ENCODE results near the gene MAP4.
"Not testable (repeated sequence)": the region's sequence is repeated elsewhere in the genome, so short reads cannot be mapped to it uniquely, and the experiment has no call there.

Gene MAP4, protein sequence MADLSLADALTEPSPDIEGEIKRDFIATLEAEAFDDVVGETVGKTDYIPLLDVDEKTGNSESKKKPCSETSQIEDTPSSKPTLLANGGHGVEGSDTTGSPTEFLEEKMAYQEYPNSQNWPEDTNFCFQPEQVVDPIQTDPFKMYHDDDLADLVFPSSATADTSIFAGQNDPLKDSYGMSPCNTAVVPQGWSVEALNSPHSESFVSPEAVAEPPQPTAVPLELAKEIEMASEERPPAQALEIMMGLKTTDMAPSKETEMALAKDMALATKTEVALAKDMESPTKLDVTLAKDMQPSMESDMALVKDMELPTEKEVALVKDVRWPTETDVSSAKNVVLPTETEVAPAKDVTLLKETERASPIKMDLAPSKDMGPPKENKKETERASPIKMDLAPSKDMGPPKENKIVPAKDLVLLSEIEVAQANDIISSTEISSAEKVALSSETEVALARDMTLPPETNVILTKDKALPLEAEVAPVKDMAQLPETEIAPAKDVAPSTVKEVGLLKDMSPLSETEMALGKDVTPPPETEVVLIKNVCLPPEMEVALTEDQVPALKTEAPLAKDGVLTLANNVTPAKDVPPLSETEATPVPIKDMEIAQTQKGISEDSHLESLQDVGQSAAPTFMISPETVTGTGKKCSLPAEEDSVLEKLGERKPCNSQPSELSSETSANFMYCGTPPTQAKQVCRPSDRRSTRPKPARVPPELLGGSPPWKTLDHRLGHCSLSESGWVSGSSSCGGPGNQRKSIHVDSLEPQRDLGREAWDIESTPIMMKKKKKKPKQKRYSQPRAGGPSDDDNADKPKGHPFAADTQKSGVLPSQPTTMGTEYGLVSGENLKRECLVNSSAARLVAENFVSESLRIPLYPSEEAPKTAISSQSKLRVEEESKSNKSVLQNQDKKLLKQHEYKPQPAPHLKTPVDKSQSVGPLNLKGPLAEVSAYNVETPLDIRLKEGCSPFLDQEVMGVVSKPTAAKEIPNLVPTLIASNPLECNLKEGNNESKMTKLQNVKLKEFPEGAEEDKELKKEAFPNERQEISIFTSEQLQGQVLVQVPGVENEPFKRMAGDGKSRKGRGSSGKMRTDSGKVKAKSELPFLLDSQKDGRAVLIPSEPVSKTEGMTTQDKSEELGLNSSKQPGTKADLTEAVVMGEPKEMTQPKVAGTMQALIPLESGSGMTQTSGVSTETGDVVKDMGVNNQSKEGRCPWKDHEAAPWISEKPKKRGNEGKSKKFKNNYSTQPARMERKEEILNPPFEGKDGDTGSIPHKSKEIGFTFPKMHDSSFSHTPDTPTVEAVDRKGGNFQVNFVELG (N-terminal part only)

GRCh38 chr3:48016301-48016973 lies at the start of gene MAP4:
TSS of gene MAP4 (minus strand) at chr3:48016416. CDS start at chr3:47998860, 17,556 bp downstream.
- no peak for DNase-seq

GRCh38 chr3:48065035-48065434 lies 48.8 kb upstream of the MAP4 start:
- DNase-seq, result no peak

DNA sequence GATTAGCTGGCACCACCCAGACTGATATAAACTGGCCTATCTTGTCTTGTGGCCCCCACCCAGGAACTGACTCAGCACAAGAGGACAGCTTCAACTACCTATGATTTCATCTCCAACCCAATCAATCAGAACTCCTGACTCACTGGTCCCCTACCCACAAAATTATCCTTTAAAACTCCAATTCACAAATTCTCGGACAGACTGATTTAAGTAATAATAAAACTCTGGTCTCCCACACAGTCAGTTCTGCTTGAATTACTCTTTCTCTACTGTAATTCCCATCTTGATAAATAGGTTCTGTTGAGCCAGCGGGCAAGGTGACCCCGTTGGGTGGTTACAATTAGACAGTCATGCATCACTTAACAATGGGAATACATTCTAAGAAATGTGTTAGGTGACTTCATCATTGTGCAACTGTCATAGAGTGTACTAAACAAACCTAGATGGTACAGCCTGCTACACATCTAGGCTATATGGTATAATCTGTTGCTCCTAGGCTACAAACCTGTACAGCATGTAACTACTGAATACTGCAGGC lies 48.1 kb upstream of the MAP4 start:
- no peak for DNase-seq

DNA sequence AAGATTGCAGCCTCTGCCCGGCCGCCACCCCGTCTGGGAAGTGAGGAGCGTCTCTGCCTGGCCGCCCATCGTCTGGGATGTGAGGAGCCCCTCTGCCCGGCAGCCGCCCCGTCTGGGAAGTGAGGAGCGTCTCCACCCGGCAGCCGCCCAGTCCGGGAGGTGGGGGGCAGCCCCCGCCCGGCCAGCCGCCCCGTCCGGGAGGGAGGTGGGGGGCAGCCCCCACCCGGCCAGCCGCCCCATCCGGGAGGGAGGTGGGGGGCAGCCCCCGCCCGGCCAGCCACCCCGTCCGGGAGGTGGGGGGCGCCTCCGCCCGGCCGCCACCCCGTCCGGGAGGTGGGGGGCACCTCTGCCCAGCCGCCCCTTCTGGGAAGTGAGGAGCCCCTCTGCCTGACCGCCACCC lies 45.4 kb upstream of the MAP4 start:
- DNase-seq, result not testable (repeated sequence)

DNA sequence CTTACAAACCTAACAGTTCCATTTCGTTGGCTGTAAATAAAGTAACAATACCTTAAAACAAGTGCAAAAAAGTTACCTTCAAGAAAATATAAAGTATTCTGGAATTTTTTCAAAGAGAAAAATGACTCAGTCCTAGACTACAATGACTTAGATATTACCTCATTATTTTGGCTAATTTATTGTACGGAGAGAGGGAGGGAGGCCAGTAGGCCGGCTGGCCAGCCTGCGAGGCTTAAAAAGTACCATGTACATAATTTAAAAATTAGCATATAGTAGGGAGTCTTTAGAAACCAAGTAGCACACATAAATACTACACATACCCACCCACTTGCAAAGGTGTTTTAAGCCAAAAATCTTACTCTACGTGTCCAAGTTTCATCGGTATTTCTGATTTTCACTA lies 41.9 kb upstream of the MAP4 start:
- DNase-seq, result no peak

DNA sequence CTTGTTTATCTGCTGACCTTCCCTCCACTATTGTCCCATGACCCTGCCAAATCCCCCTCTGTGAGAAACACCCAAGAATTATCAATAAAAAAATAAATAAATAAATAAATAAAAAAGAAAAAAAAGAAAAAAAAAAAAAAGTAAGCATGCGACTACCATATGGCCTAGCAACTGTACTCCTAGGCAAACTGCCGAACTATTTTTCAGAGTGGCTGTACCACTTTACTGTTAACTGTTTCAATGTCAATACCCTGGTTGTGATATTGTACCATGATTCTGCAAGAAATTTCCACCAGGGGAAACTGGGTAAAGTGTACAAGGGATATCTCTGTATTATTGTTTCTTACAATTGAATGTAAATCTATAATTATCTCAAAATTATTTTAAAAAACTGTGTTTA lies 41.3 kb upstream of the MAP4 start:
- no peak for DNase-seq

DNA sequence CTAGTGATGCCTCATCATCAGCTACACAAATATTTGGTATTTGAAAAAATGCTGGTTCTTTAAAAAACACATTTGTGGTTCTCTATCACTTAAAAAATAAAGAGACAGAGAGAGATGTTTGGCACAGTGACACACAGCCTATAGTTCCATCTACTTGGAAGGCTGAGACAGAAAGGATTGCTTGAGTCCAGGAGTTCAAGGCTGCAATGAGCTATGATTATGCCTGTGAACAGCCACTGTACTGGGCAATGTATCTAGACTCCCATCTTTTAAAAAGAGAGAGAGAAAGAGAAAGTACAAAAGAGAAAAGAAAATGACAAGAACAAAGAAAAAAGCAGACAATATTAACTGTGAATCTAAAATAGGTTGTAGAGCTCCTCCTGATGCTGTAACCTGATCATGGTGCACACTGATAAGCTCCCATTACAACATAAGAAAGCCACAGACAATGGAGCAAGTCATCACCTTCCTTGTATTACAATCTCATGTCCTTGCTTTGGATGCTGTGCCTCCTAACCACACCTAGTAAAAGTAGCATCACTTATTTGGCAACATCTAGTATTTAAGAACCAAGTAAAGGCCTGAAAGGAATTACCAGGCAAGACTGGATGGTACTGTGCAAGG lies 31.7 kb upstream of the MAP4 start:
- DNase-seq, result no peak

GRCh38 chr3:48042071-48042760 lies 26.0 kb upstream of the MAP4 start:
- no peak for DNase-seq

- no peak for DNase-seq
These were observed 23.4 kb upstream of the MAP4 start for GRCh38 chr3:48039487-48040190.

- no peak for DNase-seq
These were observed 22.8 kb upstream of the MAP4 start for GRCh38 chr3:48038971-48039481.

- no peak for DNase-seq
These were observed 17.8 kb upstream of the MAP4 start for GRCh38 chr3:48034000-48034516.

DNA sequence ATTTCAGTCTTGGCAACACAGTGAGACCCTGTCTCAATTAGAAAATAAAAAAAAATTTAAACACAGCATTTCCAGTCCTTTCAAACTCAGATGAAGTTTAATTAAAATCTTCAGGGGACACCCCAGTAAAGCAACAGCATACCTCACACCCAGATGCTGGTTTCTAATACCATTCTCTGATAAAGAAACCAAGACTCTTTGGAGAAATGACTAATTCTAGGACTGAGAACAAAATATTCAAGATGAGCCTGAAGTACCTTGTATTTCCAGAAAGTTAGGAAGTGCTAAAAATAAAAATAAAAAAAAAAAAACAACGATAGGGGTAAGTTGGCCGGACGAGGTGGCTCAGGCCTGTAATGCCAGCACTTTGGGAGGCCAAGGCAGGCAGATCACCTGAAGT lies 14.0 kb upstream of the MAP4 start:
- DNase-seq, result no peak

- no peak for DNase-seq
These were observed 11.0 kb upstream of the MAP4 start for GRCh38 chr3:48026951-48027908.

DNA sequence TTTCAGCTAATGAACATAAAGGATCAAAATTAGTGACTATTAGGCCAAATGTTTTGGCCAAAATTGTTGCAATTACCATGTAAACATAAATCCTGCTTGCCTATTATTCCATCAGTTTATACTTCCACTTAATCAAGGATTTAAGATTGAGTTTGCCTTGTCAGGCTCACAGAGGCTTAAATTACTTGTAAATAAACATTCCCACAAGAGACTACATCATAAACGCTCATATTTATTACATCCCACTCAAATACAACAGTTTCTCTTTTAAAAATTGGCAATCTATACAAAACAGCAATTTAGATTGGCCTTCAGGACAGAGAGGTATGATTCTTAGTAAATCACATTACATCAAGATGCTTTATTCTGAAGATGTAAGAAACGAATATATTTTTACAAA lies 9.9 kb upstream of the MAP4 start:
- DNase-seq, result no peak

- no peak for DNase-seq
These were observed 8.2 kb upstream of the MAP4 start for GRCh38 chr3:48024401-48024800.

GRCh38 chr3:48023377-48023776 lies 7.2 kb upstream of the MAP4 start:
- no peak for DNase-seq

- DNase-seq, result no peak
These were observed 6.0 kb upstream of the MAP4 start for GRCh38 chr3:48022178-48022577.

DNA sequence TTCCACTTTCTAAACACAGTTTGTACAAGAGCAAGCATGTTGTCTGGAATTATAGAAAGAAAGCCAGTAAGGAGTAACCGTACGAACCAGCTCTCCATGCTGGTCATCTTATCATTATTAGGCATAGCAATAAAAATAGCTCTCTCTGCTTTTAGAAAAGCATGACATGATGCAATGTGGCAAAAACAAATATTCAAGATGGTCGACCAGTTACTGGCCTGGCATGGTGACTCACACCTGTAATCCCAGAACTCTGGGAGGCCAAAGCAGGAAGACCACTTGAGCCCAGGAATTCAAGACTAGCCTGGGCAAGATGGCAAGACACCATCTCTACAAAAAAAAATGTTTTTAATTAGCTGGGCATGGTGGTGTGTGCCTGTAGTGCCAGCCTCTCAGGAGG lies 2.6 kb upstream of the MAP4 start:
- no peak for DNase-seq

All from NCI-H187 treated with DMSO at 0.1 percent for 48 hours (cell line).